GM21576 (cell line): ENCODE results near the gene XXYLT1.
"Not testable (repeated sequence)": the region's sequence is repeated elsewhere in the genome, so short reads cannot be mapped to it uniquely, and the experiment has no call there.

ENCODE experiments used
- ATAC-seq: cut with Tn5 transposase; IDR thresholded peaks from one replicate; pipeline ENCODE4 v1.9.1; 2021; ENCODE audit warnings: mild to moderate bottlenecking, moderate library complexity; ENCODE audit not compliant: unreplicated experiment

The XXYLT1 gene

DNA sequence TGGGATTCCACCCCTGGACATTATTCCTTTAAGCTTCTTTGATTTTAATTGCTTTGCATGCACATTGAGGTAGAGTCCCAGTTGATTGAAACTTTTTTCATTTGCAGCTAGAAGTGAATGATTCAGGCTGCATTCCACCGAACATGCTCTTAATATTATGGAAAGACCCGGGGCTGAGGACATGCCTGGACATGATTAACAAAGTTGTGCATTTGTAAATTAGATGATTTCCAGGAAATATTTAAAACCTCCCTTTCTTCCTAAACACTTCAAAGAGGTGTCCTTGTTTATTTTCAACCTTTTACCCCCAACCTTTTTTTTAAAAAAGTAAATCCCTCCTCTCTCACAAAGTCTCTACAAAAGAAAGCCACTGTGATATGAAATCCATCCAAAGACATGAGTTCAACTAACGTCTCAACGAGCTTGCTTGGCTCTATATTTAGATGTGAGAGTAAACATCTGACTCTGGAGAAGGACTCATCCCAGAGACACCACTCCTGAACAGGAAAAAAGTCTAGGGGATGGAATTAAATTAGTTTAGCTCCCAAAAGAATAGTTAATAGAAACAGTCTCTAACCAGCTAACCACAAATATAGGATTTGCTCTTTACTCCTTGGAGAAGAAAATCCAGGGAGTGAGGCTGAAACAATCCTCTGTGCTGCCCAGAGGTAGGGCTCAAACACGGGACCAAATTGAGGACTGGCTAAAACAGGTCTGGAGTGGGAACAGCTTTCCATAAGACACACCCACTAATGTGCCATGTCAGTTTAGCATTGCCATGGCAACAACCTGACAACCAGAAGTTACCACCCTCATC is 83.1 kb downstream of the XXYLT1 start:
- ATAC-seq, result no peak

DNA sequence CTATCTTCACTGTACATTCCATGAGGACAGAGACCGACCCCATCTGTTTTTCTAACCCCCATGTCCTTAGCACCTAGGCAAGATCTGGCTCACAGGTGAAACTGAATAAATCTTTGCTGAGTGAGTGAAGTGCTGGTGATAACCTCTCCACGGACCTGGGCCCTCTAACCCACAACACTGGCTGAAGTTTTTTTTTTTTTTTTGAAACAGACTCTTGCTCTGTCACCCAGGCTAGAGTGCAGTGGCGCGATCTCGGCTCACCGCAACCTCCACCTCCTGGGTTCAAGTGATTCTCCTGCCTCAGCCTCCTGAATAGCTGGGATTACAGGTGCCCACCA is 84.3 kb downstream of the XXYLT1 start:
- ATAC-seq, result not testable (repeated sequence)

GRCh38 chr3:195186041-195186709 is 84.8 kb downstream of the XXYLT1 start:
- ATAC-seq, result no peak

- no peak for ATAC-seq
Measured at GRCh38 chr3:195185583-195185982, 85.4 kb downstream of the XXYLT1 start.

GRCh38 chr3:195184716-195185421 is 86.1 kb downstream of the XXYLT1 start:
- no peak for ATAC-seq

DNA sequence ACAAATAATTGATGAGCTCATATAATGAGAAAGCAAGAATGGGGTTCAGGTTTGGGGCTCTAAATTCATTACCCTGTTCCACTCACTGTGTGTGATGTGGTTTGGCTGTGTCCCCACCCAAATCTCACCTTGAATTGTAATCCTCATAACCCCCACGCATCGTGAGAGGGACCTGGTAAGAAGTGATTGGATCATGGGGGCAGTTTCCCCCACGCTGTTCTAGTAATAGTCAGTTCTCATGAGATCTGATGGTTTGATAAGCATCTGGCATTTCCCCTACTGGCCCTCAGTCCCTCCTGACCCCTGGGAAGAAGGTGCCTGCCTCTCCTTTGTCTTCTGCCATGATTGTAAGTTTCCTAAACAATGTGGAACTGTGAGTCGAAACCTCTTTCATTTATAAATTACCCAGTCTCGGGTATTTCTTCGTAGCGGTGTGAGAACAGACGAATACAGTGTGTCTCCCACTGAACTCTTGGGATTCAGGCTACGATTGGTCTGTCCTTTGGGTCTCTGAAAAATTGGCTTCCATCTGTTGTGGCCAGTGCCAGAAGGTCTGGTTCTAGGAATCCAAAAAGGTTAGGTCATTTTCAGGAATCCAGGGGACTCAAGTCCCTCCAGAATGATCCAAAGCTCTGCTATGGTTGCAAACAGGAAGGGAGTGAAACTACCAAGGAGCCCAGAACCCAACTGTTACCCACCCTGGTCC is 87.7 kb downstream of the XXYLT1 start:
- no peak for ATAC-seq

- ATAC-seq, result no peak
Measured at GRCh38 chr3:195182470-195182795, 88.5 kb downstream of the XXYLT1 start.

- ATAC-seq, result no peak
Measured at GRCh38 chr3:195181741-195182469, 89.1 kb downstream of the XXYLT1 start.

DNA sequence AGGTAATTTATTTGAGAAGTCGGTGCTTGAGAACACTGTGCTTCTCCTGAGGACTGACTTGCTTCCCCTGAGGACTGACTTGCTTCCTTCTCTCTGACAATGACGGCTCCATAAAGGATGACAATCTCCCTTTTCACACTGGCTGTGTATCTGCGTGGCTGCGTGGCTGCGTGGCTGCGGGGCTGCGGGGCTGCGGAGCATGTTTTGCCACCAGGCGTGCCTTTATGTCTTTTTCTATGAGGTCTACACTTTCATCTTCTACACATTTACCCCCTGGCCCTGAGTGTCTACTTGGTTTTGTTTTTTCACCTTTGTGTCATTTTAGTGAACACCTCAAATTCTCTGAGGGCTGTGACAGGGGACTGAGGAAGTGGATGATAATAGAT is 89.9 kb downstream of the XXYLT1 start:
- ATAC-seq, result no peak

DNA sequence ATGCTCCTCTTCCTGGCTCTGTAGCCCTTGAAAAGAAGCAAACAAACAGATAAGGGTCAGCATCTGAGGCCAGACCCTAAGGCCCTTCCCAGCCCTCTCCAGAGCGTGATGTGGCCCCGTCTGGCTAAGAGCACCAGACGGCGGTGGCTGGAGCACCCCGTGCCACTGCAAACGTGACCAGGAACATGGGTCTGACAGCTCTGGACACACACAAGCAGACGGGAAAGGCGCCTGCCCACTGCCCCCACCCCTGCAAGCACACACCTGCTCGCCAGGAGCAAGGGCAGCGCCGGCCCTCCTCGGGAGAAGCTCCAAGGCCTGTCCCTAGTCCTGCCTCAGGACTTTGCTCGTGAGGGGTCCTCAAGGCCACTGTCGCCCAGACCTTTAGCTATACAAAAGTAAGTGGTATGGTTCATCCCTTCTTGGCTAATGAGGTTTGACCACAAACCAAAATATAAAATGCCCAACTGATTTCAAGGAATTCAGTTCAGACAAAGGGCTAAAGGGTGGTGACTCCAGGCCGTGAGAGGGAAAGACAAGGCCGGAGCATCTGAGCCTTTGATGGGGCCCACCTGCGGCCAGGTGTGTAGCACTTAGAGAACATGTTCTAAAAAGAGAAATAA is 90.4 kb downstream of the XXYLT1 start:
- no peak for ATAC-seq

DNA sequence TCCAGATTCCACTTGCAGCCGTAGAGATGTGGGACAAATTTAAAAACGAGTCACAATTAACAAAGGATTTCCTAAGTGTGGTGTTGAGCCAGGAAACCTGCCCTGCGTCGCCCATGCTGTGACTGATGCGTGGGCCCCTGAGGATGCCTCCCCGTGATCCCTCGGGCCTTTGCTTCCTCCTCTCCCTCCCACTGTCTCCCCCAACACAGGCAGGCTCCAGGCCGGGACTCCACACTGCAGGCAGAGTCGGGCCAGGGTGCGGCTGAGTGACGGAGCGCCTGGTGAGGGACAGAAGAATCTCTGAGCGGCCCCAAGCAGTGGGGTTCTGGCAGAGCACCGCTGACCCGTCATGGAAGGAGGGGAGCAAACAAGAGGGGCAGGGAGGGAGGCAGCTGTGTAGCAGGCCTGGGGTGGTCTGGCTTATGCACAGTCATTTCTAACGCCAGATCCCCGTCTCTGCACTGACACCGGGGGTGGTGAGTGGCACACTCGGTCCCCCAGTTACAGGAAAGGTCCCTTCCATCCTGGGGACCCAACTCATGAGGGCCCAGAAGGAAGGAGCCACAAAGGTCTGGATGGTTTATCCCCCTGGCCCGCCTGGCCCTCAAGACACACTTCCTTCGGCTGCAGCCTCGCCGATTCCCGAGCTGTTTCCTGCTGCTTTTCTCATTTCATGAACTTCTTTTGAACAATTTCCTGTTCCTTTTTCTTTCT is 91.0 kb downstream of the XXYLT1 start:
- no peak for ATAC-seq

DNA sequence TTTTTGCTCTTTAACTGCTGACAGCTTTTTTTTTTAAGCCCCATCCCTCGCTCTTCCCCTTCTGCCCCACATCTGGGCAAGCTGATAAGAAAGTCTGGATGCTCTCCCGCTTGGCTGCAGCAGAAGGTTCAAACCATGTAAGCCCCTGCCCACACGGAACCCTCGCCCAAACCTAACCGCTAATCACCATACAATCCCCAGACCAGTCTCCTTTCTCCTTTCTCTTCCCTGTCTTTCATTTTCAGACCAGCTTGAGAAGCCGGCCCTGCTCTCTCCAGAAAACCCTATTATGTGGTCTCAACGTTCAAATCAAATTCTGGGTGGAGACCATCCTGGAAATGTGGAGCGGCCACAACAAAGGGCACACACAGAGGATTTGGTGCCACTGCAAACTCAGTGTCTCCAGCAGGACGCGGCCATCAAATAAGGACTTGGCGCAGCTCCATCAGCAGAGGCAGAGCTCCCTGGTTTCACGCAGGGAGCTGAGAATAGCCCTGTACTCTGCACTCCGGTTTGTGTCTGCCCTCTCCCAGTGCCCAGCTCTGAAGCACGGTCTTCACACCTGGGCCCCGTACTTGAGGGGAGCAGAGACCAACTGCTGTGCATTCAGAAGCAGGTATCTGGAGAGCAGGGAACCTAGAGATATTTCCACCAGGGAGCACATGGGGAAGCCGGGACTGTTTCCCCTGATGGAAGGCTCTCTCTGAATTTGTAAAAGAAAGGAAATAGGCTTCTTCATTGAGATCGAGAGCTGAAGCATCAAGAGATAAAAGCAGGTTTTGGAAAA is 92.6 kb downstream of the XXYLT1 start:
- no peak for ATAC-seq

GRCh38 chr3:195177422-195178123 is 93.4 kb downstream of the XXYLT1 start:
- ATAC-seq, result no peak

DNA sequence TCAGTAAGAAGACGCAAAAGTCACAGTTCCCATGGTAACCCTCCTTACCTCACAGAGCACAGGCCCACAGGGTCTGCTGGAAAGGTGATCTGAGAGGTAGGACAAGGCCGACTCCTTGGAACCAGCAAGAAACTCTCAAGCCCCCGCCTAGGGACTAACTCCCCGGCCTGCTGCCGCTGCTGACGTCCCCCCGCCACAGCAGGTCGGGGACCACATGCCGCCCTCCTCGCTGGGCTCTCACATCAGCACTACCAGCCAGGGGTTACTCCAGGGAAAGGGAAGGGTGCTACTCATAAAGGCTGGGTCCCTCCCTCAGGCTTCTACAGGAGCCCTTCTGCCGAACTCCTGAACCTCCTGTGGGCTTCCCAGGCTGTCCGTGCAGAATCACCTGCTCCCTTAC is 94.2 kb downstream of the XXYLT1 start:
- ATAC-seq, result no peak

DNA sequence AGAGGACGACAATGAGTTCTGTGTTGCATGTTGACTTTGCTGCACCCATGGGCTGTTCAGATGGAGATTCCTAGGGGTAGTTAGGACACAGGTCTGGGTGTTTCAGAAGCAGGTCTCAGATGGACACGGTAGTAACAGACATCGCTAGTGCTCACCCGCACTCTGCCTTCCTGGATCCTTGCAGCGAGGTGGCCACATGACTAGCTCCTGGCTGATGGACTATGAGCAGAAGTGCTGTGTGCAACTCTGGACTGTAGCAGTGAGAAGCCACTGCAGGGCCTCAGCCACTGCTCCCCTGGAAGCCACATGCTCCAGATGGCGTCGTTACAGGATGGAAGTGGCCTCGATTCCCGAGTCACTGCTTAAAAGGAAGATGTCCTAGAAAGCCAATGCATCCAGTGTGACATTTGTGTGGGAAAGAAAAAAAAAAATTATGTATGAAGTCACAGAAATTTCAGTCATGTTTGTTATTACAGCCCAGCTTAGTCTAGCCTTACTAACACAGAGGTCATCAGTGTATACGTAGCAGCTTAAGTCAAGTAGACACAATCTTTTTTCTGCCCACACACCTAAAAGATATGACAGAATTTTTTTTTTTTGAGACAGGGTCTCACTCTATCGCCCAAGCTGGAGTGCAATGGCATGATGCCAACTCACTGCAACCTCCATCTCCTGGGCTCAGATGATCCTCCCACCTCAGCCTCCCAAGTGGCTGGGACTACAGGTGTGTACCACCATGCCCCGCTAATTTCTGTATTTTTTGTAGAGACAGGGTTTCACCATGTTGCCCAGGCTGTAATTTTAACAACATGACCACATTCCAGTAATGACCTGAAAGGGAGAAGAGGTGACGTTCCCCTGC is 95.3 kb downstream of the XXYLT1 start:
- no peak for ATAC-seq

GRCh38 chr3:195175076-195175475 is 95.9 kb downstream of the XXYLT1 start:
- no peak for ATAC-seq

DNA sequence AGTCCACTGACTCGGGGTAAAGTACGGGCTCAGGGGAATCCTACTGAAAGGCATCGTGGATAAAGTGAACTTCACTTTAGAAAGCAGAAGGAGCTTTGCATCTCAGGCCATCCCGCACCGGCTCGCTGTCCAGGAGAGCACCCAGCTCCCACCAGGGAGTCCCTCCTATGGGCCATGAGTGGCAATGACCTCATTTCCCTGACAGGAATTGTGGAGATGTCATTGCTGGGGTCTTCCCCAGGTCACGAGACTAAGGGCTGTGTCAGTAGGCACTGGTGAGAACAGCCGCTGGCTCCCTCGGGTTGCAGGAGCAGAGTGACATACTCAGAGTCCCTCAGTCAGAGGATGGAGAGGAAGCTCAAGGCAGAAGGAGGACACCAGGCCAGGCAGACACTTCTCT is 97.3 kb downstream of the XXYLT1 start:
- no peak for ATAC-seq
